GM12892 (cell line): ENCODE measurements around the gene PIM3.
"Not testable (repeated sequence)": the region's sequence is repeated elsewhere in the genome, so short reads cannot be mapped to it uniquely, and the experiment has no call there.

Source experiments
- DNase-seq: peaks from one replicate; pipeline ENCODE4 v3.0.0; 2011; ENCODE audit not compliant: insufficient read length
- FAIRE-seq: peaks from 2 replicates; lab custom pipeline; 2011; peaks lifted over from hg19 to GRCh38; lab: Jason Lieb, UNC
- POLR2A ChIP-seq: IDR thresholded peaks from 2 replicates; pipeline ENCODE4 v1.6.1; 2011; ENCODE audit warnings: low read depth, low read length, control low read depth
- POLR2AphosphoS5 ChIP-seq: IDR thresholded peaks from 2 replicates; pipeline ENCODE4 v1.6.1; 2011; ENCODE audit warnings: low read depth, low read length, control low read depth
- TAF1 ChIP-seq: IDR thresholded peaks from 2 replicates; pipeline ENCODE4 v1.6.1; 2011; ENCODE audit warnings: low read depth, mild to moderate bottlenecking, control low read depth, low read length, borderline replicate concordance

PIM3 gene

GRCh38 chr22:49937758-49938564 lies 22.6 kb upstream of the PIM3 start:
- TF ChIP-seq POLR2AphosphoS5 (no peak), POLR2A (no peak), TAF1 (no peak)
- DNase-seq (no peak), FAIRE-seq (no peak)

GRCh38 chr22:49938565-49939136 lies 21.9 kb upstream of the PIM3 start:
- DNase-seq = no peak
- no peak for TF ChIP-seq POLR2AphosphoS5
- TF ChIP-seq TAF1 = no peak
- TF ChIP-seq POLR2A = no peak
- FAIRE-seq = no peak

- no peak for DNase-seq
- TF ChIP-seq POLR2AphosphoS5 (no peak), POLR2A (no peak), TAF1 (no peak)
- no peak for FAIRE-seq
Observed at GRCh38 chr22:49941507-49942316, 18.9 kb upstream of the PIM3 start.

- FAIRE-seq (peak; percentile 64), DNase-seq (no peak)
- TF ChIP-seq POLR2A (no peak), POLR2AphosphoS5 (no peak), TAF1 (no peak)
Observed at GRCh38 chr22:49942565-49943404, 17.8 kb upstream of the PIM3 start.

- FAIRE-seq (no peak), DNase-seq (no peak)
- no peak for TF ChIP-seq TAF1
- no peak for TF ChIP-seq POLR2AphosphoS5
- no peak for TF ChIP-seq POLR2A
Observed at GRCh38 chr22:49943405-49943765, 17.2 kb upstream of the PIM3 start.

- no peak for DNase-seq
- no peak for FAIRE-seq
- TF ChIP-seq TAF1 (no peak), POLR2A (peak; percentile 18; the same call in 1 of the 2 replicates), POLR2AphosphoS5 (no peak)
Observed at GRCh38 chr22:49943771-49944398, 16.7 kb upstream of the PIM3 start.

GRCh38 chr22:49944399-49944891 lies 16.1 kb upstream of the PIM3 start:
- TF ChIP-seq POLR2A (no peak), POLR2AphosphoS5 (no peak), TAF1 (no peak)
- DNase-seq = no peak
- FAIRE-seq = peak; percentile 5

- DNase-seq = not testable (repeated sequence)
- FAIRE-seq = peak; percentile 91
Observed at GRCh38 chr22:49945042-49945794, 15.4 kb upstream of the PIM3 start.

GRCh38 chr22:49946612-49947295 lies 13.8 kb upstream of the PIM3 start:
- no peak for FAIRE-seq
- no peak for DNase-seq
- TF ChIP-seq POLR2A (no peak), TAF1 (no peak), POLR2AphosphoS5 (no peak)
